Gastrocnemius medialis (tissue), 4 donors: Measurements from ENCODE around the gene HMGN1. TPM values are rescaled to one million over a fixed set of nuclear protein-coding genes. Genes with fewer than 3 reads are reported as not detected.

Experiments used
- ATAC-seq, 2 donors: fragments of 150-250 bp; one replicate each; pipeline ENCODE4 v1.9.1; 2016
- DNase-seq, 2 donors: peaks; one replicate each; pipeline ENCODE4 v3.0.0-alpha.2; 2019
- H3K27ac ChIP-seq, 4 donors: fragments of 200-600 bp; sonication (generic); 1 replicate in 1 of 4; 2 replicates in 3 of 4; pipeline ENCODE4 v1.5.1; 2016 to 2018; ENCODE audit warnings: mild to moderate bottlenecking in 2 of 4, moderate library complexity in 1 of 4
- H3K27me3 ChIP-seq, 3 donors: fragments of 200-600 bp; sonication (generic) in 2 of 3; 1 replicate in 1 of 3; 2 replicates in 2 of 3; pipeline versions ENCODE4 v1.5.1 to v1.6.0; 2016 to 2019; ENCODE audit warnings: mild to moderate bottlenecking in 1 of 3, moderate library complexity in 1 of 3
- H3K36me3 ChIP-seq, 2 donors: fragments of 200-600 bp; sonication (generic) in 1 of 2; one replicate each; pipeline ENCODE4 v1.5.1; 2017 to 2018
- H3K4me1 ChIP-seq, 2 donors: fragments of 200-600 bp; sonication (generic) in 1 of 2; one replicate each; pipeline ENCODE4 v1.5.1; 2016 to 2017; ENCODE audit warnings: mild to moderate bottlenecking in 2 of 2
- H3K4me3 ChIP-seq, 4 donors: fragments of 200-600 bp; sonication (generic) in 3 of 4; 1 replicate in 1 of 4; 2 replicates in 3 of 4; pipeline ENCODE4 v1.5.1; 2016 to 2019; ENCODE audit warnings: mild to moderate bottlenecking in 2 of 4
- H3K9me3 ChIP-seq, 3 donors: fragments of 200-600 bp; sonication (generic) in 2 of 3; 1 replicate in 1 of 3; 2 replicates in 2 of 3; pipeline ENCODE4 v1.5.1; 2016 to 2019
- CTCF ChIP-seq, 5 experiments: fragments of 450-650 bp in 3 of 5; fragments of 200-600 bp in 2 of 5; sonication (generic) in 2 of 5; IDR thresholded peaks in 4 of 5; conservative IDR thresholded peaks in 1 of 5; 1 replicate in 4 of 5; 2 replicates in 1 of 5; pipeline ENCODE4 v1.5.1; 2016 to 2019; ENCODE audit warnings: antibody characterized with exemption in 5 of 5, mild to moderate bottlenecking in 3 of 5, moderate library complexity in 3 of 5
- POLR2A ChIP-seq, 2 donors: fragments of 450-650 bp; IDR thresholded peaks; one replicate each; pipeline ENCODE4 v1.6.1; 2017; ENCODE audit warnings: antibody characterized with exemption in 2 of 2, mild to moderate bottlenecking in 2 of 2, moderate library complexity in 2 of 2
- in situ Hi-C, 4 donors: fragments of 200-750 bp; cut with MboI; loops; one replicate each; pipeline versions ENCODE4 v1.15.0 to v1.8.0; 2017; ENCODE audit warnings: low sequenced_read_pairs in 4 of 4
- intact Hi-C: fragments of 100-400 bp; cut with DNase I; formaldehyde crosslinking; loops from one replicate; pipeline ENCODE4 v1.15.1; 2023; ENCODE audit warnings: low total_unique reads
- total RNA-seq, 4 donors: library from RNA; depleted of rRNA; stranded (reverse); fragments of >200 nt; gene quantifications; one replicate each; pipeline versions ENCODE4 v1.1.0 to v1.2.3, GENCODE V29; 2016

The HMGN1 gene
- total RNA-seq, 4 donors from 2014 or later, result 7.6 to 16.2 (median 9.1) TPM

- TF ChIP-seq CTCF (IDR thresholded peaks at IDR 0.05 in 4 of 5, conservative IDR thresholded peaks at IDR 0.05 in 1 of 5) (no peak), POLR2A (IDR thresholded peaks at IDR 0.05) (no peak)
- H3K4me3 ChIP-seq, result no peak overlapping the region
- H3K36me3 ChIP-seq, result no peaks in the 10 kb centered on the region
- no peak for DNase-seq
- no peaks in the 10 kb centered on the region for H3K9me3 ChIP-seq
- no peak overlapping the region for H3K27ac ChIP-seq
- ATAC-seq, result no peak
- intact Hi-C loops (no loop called here), in situ Hi-C loops (no loop called here)
- no peaks in the 10 kb centered on the region for H3K27me3 ChIP-seq
- no peaks in the 10 kb centered on the region for H3K4me1 ChIP-seq
Measured at GRCh38 chr21:39364949-39365348, 16.1 kb upstream of the HMGN1 start.

- no peak for DNase-seq
- H3K4me3 ChIP-seq, result no peak overlapping the region
- H3K27ac ChIP-seq, result no peak overlapping the region
- TF ChIP-seq POLR2A (IDR thresholded peaks at IDR 0.05) (no peak), CTCF (IDR thresholded peaks at IDR 0.05 in 4 of 5, conservative IDR thresholded peaks at IDR 0.05 in 1 of 5) (no peak)
- no peaks in the 10 kb centered on the region for H3K27me3 ChIP-seq
- intact Hi-C loops (no loop called here), in situ Hi-C loops (no loop called here)
- no peaks in the 10 kb centered on the region for H3K9me3 ChIP-seq
- no peak for ATAC-seq
- H3K4me1 ChIP-seq, result no peaks in the 10 kb centered on the region
- no peaks in the 10 kb centered on the region for H3K36me3 ChIP-seq
Measured at GRCh38 chr21:39363607-39364555, 15.0 kb upstream of the HMGN1 start.

GRCh38 chr21:39362733-39363132 is 13.8 kb upstream of the HMGN1 start:
- no peaks in the 10 kb centered on the region for H3K27me3 ChIP-seq
- ATAC-seq (no peak), DNase-seq (no peak)
- no peaks in the 10 kb centered on the region for H3K4me1 ChIP-seq
- no peaks in the 10 kb centered on the region for H3K36me3 ChIP-seq
- in situ Hi-C loops (no loop called here), intact Hi-C loops (no loop called here)
- TF ChIP-seq POLR2A (IDR thresholded peaks at IDR 0.05) (no peak), CTCF (IDR thresholded peaks at IDR 0.05 in 4 of 5, conservative IDR thresholded peaks at IDR 0.05 in 1 of 5) (no peak)
- no peak overlapping the region for H3K4me3 ChIP-seq
- H3K9me3 ChIP-seq, result no peaks in the 10 kb centered on the region
- H3K27ac ChIP-seq, result no peak overlapping the region

- DNase-seq (no peak), ATAC-seq (no peak)
- Histone ChIP-seq H3K27me3 (no peaks in the 10 kb centered on the region), H3K4me1 (no peaks in the 10 kb centered on the region), H3K9me3 (no peaks in the 10 kb centered on the region), H3K36me3 (no peaks in the 10 kb centered on the region), H3K4me3 (no peak overlapping the region), H3K27ac (no peak overlapping the region)
- intact Hi-C loops, result no loop called here
- in situ Hi-C loops, result no loop called here
- TF ChIP-seq POLR2A (IDR thresholded peaks at IDR 0.05) (no peak), CTCF (IDR thresholded peaks at IDR 0.05 in 4 of 5, conservative IDR thresholded peaks at IDR 0.05 in 1 of 5) (no peak)
Measured at GRCh38 chr21:39359382-39359781, 10.5 kb upstream of the HMGN1 start.
